Germinal center (tissue), 1 donor: ENCODE results near the gene IFT52.
"Not testable (repeated sequence)": the region's sequence is repeated elsewhere in the genome, so short reads cannot be mapped to it uniquely, and the experiment has no call there.

ENCODE experiments used
- DNase-seq: peaks from one replicate; pipeline ENCODE4 v3.0.0; 2012; ENCODE audit warnings: mixed read lengths, low spot score

Gene IFT52

DNA sequence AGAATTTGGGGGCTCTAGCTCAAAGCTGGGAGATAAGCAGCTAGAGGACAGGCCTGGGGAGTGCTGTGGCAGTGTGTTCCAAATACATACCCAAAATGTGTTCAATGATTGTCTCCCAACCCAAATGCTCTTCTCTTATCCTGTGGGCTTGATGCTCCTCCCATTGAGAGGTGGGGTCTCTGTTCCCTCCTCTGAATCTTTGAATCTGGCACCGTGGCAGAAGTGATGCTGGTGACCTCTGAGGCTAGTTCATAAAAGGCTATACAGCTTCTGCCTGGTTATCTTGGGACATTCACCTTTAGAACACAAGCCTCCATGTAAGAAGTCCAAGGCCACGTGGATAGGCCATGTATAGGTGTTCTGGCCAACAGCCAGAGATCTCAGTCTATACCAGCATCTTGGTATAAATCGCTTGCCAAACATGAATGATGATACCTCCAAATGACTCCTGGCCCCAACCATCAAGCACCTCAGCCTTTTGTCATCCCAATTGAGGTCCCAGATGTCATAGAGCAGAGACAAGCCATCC lies 60.3 kb downstream of the IFT52 start:
- DNase-seq: no peak

GRCh38 chr20:43651650-43652184 lies 61.0 kb downstream of the IFT52 start:
- DNase-seq: not testable (repeated sequence)

DNA sequence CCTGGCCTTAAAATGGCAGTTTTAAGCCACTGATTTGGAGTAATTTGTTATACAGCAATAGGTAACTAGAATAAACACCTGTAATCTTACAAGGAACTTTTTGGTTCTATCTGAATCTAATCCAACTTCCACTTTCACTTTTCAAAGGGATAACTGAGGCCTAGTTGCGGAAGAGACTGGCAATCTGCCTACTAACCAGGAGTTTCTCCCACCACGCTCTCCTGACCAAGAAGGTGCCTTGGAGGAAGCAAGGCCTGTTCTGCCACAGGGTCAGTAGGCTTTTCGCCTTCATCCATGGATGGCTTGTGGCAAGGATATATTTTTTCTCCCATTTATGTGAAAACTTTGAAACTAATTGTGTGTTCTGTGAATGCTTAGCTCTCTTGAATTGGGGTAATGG lies 63.2 kb downstream of the IFT52 start:
- DNase-seq: no peak

DNA sequence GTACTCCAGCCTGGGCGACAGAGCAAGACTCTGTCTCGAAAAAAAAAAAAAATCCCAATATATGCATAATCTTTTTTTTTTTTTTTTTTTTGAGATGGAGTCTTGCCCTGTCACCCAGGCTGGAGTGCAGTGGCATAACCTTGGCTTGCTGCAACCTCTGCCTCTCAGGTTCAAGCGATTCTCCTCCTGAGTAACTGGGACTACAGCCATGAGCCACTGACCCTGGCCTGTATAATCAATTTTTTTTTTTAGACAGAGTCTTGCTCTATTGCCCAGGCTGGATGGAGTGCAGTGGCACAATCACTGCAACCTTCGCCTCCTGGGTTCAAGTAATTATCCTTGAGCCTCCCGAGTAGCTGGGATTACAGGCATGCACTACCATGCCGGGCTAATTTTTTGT lies 64.4 kb downstream of the IFT52 start:
- DNase-seq: not testable (repeated sequence)

DNA sequence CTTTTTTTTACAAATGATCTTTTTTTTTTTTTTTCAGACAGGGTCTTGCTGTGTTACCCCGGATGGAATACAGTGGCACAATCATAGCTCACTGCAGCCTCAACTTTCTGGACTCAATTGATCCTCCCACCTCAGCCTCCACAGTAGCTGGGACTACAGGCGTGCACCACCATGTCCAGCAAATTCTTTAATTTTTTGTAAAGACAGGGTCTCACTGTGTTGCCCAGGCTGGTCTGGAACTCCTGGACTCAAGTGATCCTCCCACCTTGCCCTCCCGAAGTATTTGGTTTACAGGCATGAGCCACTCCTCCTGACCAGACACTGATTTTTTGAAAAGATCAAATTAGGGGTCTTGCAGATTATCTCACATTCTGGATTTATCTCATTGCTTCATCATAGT lies 65.2 kb downstream of the IFT52 start:
- DNase-seq: no peak

DNA sequence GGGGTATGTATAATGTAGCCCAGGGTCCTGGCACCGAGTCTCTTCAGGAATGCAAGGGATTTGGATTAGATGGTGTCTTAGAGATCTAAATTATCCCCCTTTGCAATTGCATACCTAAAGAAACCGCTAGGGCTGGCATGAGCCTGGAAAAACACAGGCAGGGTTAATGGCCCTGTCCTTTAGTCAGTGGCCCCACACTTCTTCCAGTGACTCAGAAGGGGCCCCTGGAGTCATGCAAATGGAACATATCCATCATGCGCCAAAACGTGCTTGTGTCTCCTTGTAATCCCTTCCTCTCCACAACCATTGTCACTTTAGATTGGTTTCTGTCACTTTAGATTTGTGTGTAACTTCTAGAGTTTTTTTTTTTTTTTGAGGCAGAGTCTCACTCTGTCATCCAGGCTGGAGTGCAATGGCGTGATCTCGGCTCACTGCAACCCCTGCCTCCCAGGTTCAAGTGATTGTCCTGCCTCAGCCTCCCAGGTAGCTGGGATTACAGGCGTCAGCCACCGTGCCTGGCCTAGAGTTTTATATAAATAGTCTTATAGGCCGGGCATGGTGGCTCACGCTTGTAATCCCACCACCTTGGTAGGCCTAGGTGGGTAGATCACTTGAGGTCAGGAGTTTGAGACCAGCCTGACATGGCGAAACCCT lies 67.5 kb downstream of the IFT52 start:
- no peak for DNase-seq

GRCh38 chr20:43658723-43659419 lies 68.1 kb downstream of the IFT52 start:
- no peak for DNase-seq

DNA sequence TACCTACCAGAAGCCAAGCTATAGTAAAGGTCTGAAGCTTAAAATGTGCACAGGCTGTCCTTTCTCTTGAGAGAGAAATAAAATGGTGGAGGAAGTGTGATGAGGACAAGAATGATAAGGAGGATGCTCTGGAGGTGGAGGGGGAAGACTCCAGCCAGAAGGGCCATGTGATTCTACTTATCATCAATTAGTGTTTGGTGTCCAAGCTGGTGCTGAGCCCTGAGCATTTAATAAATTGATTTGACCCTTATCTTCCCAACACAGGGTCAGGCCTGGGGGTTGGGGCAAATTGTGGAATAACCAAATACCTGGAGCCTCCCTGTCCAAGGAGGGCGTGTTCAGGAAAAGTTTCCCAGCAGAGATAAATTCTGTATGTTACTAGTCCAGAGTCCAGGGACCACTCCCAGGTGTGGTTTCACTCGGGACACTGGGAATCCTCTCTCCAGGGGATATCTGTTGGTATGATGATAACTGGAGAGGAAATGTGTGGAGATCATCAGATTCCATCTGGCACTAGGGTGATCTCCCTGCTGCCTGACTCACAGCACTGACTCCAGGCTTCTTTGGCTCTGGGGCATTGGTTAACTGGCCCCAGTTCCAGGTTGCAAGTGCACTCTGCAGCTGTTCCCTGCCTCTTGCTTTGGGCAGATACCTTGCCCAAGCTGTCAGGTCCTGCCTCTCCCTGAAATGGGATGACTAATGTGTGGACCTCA lies 72.4 kb downstream of the IFT52 start:
- no peak for DNase-seq

DNA sequence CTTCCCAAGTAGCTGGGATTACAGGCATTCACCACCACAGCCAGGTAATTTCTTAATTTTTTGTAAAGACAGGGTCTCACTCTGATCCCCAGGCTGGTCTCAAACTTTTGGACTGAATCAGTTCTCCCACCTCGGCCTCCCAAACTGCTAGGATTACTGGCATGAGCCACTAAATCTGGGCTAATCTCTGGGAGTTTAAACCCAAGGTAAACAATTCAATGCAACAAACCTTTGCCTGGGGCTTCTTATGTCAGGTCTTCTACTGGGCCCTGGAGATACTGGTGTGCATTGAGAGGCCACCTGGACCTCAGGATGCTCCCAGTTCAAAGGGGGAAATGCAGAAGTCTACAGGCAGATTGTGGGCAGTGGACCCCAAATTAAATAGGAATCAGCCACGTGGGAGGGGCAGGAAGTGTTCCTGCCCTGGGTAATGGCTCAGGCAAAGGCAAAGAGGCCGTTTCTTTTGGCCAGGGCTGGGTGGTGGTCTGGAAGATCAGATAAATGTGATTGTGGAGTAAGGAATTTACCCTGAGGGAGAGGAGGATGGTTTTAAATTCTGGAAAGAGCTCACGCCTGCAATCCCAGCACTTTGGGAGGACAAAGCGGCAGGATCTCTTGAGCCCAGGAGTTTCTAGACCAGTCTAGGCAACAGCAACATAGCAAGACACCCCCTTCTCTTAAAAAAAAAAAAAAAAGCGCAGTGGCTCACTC lies 74.9 kb downstream of the IFT52 start:
- DNase-seq: no peak

DNA sequence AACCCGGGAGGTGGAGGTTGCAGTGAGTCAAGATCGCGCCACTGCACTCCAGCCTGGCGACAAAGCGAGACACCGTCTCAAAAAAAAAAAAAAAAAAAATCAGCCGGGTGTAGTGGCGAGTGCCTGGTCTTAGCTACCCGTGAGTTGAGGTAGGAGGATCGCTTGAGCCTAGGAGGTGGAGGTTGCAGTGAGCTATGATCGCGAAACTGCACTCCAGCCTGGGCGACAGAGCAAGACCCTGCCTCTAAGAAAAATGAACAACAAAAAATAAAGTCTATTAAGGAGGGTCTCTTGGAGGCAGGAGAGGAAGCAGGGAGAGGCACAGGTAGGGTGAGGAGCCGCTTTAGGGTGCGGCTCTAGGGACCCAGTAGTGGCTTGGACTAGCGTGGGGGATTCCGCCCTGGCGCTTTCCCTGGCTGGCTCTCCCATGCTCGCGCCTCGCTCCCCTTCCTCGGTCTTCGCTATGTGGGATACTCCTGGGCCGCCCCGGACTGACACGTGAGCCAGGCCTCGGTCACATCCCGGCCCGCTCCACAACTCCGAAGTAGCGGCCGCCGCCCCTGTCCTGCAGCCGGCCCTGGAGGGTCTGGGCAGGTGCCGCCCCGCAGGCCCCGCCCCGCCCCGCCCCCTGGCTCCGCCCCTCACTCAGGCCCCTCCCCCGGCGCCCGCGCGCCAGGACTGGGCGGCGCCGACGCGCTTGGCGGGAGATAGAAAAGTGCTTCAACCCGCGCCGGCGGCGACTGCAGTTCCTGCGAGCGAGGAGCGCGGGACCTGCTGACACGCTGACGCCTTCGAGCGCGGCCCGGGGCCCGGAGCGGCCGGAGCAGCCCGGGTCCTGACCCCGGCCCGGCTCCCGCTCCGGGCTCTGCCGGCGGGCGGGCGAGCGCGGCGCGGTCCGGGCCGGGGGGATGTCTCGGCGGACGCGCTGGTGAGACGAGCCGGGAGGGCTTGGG lies 75.9 kb downstream of the IFT52 start, which contains the start of gene MYBL2:
MYBL2 (plus strand) TSS at position 739 of the 953 bp plus-strand sequence; CDS start at position 909, 170 bp downstream.
- DNase-seq: peak; percentile 83

DNA sequence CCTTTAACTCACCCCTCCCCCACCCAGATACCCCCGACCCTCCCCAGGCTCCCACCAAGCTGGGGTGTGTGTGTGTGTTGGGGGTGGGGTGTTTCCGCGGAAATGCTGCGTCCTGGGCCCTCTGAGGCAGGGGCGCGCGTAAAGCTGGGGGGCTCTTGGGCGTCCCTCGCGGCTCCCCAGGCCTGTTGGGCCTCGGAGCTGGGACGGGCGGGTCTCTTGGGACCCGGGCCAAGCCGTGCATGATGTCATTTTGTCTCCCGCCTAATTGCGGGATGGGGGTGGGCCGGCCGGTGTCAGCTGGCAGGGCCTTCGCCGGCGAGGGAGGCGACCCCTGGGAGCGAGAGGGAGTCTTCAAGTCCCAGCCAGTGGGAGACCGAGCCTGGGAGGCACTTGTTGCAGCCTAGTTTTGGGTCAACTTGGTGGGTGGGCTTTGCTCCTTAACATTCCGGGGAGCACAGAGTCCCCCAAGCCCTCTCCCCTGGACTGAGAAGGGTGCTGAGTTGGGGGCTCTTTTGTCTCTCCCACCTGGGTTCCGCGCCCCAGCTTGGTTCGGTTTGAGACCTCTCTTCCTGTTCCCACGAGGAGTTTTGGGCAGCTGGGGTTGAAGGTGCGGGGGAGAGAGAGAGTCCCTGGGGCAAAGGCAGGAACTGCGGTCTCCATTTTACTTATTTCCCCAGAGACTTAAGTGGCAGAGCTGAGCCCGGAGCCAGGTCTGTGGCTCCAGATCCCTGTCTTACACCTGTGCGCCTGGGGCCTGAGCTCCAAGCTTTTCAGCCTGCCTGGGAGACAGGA lies 76.8 kb downstream of the IFT52 start:
- DNase-seq: peak; percentile 54

DNA sequence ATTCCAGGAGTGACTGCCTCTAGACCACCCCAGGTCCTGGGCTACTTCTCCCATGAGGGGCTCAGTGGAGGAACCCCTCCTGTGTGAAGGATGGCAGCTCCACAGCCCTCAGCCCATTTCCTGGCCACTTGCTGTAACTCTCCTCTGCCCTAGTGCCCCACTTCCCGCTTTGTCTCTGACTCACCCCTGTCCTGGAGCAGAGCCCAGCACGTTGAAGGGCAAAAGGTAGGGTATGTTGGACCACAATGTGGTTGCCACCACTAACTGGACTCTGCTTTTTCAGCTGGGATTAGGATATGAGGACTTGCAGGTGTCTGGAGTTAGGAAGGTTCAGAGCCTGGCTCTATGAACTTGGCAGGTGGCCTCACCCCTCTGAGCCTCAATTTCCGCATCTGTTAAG lies 78.6 kb downstream of the IFT52 start:
- DNase-seq: no peak

DNA sequence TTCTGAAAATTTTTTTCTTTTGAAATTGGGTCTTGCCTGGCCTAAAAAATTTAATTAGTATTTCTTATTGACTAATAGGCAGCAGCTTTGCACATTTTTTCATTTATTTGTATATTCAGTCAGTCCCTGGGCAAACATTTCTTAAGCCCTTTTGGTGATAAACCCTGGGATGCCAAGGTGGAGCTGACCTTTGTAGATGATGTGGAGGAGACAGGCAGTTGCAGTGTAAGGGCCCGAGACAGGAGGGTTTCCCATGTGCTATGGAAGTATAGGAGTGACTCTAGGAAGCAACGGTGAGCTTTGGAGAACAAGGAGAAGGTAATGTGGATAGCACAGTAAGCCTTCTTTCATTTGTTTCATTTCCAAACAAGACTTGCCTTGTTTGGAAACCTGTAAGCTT lies 79.7 kb downstream of the IFT52 start:
- DNase-seq: no peak

DNA sequence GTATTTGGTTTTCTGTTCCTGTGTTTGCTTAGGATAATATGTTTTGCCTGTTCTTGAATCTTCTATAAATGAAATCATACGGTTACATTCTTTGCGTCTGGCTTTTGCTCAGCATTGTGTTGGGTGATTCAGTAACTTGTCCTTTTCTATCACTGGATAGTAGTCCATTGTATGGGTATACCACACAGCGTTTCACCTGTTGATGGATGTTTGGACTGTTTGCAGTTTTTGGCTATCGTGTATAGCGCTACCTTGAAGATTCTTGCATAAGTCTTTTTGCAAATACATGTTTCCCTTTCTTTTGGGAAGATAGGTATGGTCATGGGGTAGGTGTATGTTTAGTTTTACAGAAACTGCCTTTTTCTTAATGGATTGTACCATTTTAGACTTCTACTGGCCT lies 85.6 kb downstream of the IFT52 start:
- no peak for DNase-seq

DNA sequence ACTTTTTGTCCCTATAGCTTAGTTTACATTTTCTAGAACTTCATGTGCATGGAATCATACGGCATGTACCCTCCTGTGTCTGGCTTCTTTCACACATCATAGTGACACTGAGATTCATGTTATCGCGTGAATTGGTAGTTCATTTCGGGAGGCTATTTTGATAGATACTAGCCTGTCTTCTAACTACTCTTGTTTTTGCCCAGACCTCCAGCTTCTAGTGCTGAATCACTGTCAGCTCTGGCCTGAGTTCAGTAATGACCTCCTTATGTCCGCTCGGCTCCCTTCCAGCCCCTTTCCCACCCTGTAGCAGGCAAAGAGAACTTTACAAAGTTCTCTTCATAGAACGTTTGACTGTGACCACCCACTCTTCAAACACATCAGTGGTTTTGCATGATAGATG lies 90.2 kb downstream of the IFT52 start:
- no peak for DNase-seq

DNA sequence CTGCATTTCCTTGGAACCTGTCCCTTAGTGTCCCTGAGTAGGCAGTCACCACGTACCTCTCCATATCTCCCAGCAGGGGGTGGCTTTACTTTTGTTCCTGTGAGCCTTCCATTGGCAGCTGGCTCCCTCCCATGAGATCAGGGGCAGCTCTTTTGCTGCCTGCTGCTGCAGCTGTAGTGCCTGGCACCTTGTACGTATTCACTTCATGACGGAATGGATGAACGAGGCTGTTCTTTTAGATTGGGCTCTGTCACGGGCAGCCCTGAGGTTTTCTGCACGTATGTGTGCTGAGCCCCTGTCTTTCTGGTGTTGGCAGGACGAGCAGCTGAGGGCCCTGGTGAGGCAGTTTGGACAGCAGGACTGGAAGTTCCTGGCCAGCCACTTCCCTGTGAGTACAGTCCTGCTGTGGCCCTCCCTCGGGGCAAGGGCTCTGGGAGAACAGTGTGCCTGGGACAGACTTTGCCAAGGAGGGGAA lies 90.8 kb downstream of the IFT52 start:
- DNase-seq: peak; percentile 38

DNA sequence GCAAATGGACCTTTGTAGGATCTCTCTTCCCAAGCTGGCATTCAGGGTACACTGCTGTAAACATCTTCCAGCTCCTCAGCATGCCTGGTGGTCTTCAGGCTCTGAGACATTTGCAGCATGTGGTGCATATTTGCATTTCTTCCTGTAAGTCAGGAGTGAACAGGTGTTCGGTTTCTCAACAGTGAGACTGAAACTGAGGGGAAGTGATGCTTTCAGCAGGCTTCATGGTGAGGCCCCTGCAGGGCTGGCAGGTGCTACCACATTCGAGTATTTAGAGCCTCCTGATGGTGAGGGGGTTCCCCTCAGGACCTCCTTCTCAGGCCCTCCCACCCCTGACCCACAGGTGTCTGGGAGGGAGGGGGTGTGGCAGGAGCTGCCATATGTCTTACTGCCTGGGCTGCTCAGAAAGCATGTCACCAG lies 91.3 kb downstream of the IFT52 start:
- peak; percentile 79 for DNase-seq

DNA sequence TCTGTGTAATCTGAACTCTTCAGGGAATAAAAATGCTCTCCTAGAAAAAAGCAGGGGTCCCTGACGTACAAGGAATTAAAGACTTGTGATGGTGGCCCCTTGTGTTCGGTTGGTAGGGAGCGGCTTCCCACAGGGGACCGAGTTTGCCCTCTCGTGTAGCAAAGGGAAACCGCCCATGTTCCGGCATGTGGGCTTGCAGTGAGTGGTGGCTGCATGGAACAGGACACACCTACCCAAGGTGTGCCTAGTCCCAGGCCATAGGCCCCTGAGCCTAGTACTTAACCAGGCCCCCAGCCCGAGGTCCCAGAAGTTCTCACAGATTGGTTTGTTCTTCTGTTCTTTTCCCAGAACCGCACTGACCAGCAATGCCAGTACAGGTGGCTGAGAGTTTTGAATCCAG lies 91.7 kb downstream of the IFT52 start:
- peak; percentile 18 for DNase-seq

DNA sequence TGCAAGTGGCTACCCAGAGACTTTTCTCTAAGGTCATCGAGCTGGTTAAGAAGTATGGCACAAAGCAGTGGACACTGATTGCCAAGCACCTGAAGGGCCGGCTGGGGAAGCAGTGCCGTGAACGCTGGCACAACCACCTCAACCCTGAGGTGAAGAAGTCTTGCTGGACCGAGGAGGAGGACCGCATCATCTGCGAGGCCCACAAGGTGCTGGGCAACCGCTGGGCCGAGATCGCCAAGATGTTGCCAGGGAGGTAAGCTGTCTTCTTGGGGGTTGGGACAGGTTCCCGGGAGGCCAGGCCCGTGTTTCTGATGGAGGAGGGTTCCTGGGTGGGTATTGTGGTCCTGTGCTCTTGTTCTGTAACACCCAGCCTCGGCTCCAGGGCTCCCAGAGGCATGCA lies 96.1 kb downstream of the IFT52 start:
- no peak for DNase-seq

- no peak for DNase-seq
Measured at GRCh38 chr20:43689165-43689564, 98.4 kb downstream of the IFT52 start.
